SJCRH30 (cell line): ENCODE results near the gene WDR44. TPM values are rescaled to one million over a fixed set of nuclear protein-coding genes. Genes with fewer than 3 reads are reported as not detected.
"Not testable (repeated sequence)": the region's sequence is repeated elsewhere in the genome, so short reads cannot be mapped to it uniquely, and the experiment has no call there.

ENCODE experiments used
- DNase-seq, 2 experiments: peaks; one replicate each; pipeline ENCODE4 v3.0.0-alpha.2; 2015 to 2020
- H3K27ac ChIP-seq: fragments of 250-450 bp; sonication (Bioruptor Pico); 2 replicates; pipeline ENCODE4 v1.5.1; 2020; ENCODE audit warnings: mild to moderate bottlenecking, moderate library complexity
- H3K27me3 ChIP-seq: fragments of 250-450 bp; sonication (Bioruptor Pico); 2 replicates; pipeline ENCODE4 v1.5.1; 2020; ENCODE audit warnings: mild to moderate bottlenecking, moderate library complexity
- H3K36me3 ChIP-seq: fragments of 250-450 bp; sonication (Bioruptor Pico); 2 replicates; pipeline ENCODE4 v1.5.1; 2020; ENCODE audit warnings: mild to moderate bottlenecking, moderate library complexity
- H3K4me1 ChIP-seq: fragments of 250-450 bp; sonication (Bioruptor Pico); 2 replicates; pipeline ENCODE4 v1.5.1; 2020; ENCODE audit warnings: mild to moderate bottlenecking, moderate library complexity
- H3K4me3 ChIP-seq: fragments of 250-450 bp; sonication (Bioruptor Pico); 2 replicates; pipeline ENCODE4 v1.5.1; 2020; ENCODE audit warnings: mild to moderate bottlenecking, moderate library complexity
- H3K9me3 ChIP-seq: fragments of 250-450 bp; sonication (Bioruptor Pico); replicated peaks from 2 replicates; pipeline ENCODE4 v1.5.1; 2020; ENCODE audit warnings: mild to moderate bottlenecking, moderate library complexity
- total RNA-seq: library from RNA; depleted of rRNA; stranded (reverse); fragments of >200 nt; shearing (Covaris generic); gene quantifications from 2 replicates; pipeline ENCODE4 v1.2.3, GENCODE V29; 2014; rRNA removed

Gene WDR44
- total RNA-seq = 13.3 and 17.8 TPM in 2 replicates

GRCh38 chrX:118345464-118346257 is at the start of gene WDR44:
TSS of gene WDR44 (plus strand) at chrX:118346106. CDS start at chrX:118346504, 398 bp downstream.
- peak within 1 kb of the TSS; percentile 89 for H3K27ac ChIP-seq
- DNase-seq = peak; percentile 96 to 98
- H3K4me3 ChIP-seq = peak within 1 kb of the TSS; percentile 84
- H3K4me1 ChIP-seq = peaks cover 10% of the 10 kb centered on the region; the same call in 1 of the 2 replicates
- H3K9me3 ChIP-seq = no peaks in the 10 kb centered on the region
- H3K27me3 ChIP-seq = no peaks in the 10 kb centered on the region
- no peaks in the 10 kb centered on the region for H3K36me3 ChIP-seq

GRCh38 chrX:118305827-118306226 is 40.1 kb upstream of the WDR44 start:
- not testable (repeated sequence) for H3K36me3 ChIP-seq, H3K27me3 ChIP-seq, H3K4me3 ChIP-seq, H3K9me3 ChIP-seq, H3K27ac ChIP-seq, H3K4me1 ChIP-seq, DNase-seq

GRCh38 chrX:118315529-118315928 is 30.4 kb upstream of the WDR44 start:
- Histone ChIP-seq H3K27me3 (no peaks in the 10 kb centered on the region), H3K27ac (no peak overlapping the region), H3K9me3 (no peaks in the 10 kb centered on the region), H3K36me3 (no peaks in the 10 kb centered on the region), H3K4me3 (no peak overlapping the region), H3K4me1 (no peaks in the 10 kb centered on the region)
- no peak for DNase-seq

GRCh38 chrX:118324588-118324987 is 21.3 kb upstream of the WDR44 start:
- Histone ChIP-seq H3K9me3 (no peaks in the 10 kb centered on the region), H3K27me3 (no peaks in the 10 kb centered on the region), H3K4me3 (no peak overlapping the region), H3K4me1 (peaks cover 9% of the 10 kb centered on the region), H3K36me3 (no peaks in the 10 kb centered on the region), H3K27ac (no peak overlapping the region)
- no peak for DNase-seq

GRCh38 chrX:118325453-118325852 is 20.5 kb upstream of the WDR44 start:
- Histone ChIP-seq H3K9me3 (no peaks in the 10 kb centered on the region), H3K36me3 (no peaks in the 10 kb centered on the region)
- DNase-seq = no peak

GRCh38 chrX:118329175-118329574 is 16.7 kb upstream of the WDR44 start:
- H3K9me3 ChIP-seq = no peaks in the 10 kb centered on the region
- DNase-seq = no peak
- no peak overlapping the region for H3K4me3 ChIP-seq
- H3K27ac ChIP-seq = no peak overlapping the region
- no peaks in the 10 kb centered on the region for H3K36me3 ChIP-seq
- peaks cover 9% of the 10 kb centered on the region for H3K4me1 ChIP-seq
- H3K27me3 ChIP-seq = no peaks in the 10 kb centered on the region

More at GRCh38 chrX:118325453-118325852, 20.5 kb upstream of the WDR44 start:
- no peak overlapping the region for H3K27ac ChIP-seq
- peaks cover 9% of the 10 kb centered on the region for H3K4me1 ChIP-seq
- no peak overlapping the region for H3K4me3 ChIP-seq
- no peaks in the 10 kb centered on the region for H3K27me3 ChIP-seq

GRCh38 chrX:118337687-118338086 is 8.2 kb upstream of the WDR44 start:
- Histone ChIP-seq H3K9me3 (no peaks in the 10 kb centered on the region), H3K27me3 (no peaks in the 10 kb centered on the region), H3K27ac (no peak overlapping the region), H3K4me1 (no peaks in the 10 kb centered on the region), H3K36me3 (no peaks in the 10 kb centered on the region), H3K4me3 (no peak overlapping the region)
- no peak for DNase-seq

- no peak overlapping the region for H3K27ac ChIP-seq
- no peaks in the 10 kb centered on the region for H3K4me1 ChIP-seq
- H3K4me3 ChIP-seq = no peak overlapping the region
- H3K27me3 ChIP-seq = no peaks in the 10 kb centered on the region
- no peaks in the 10 kb centered on the region for H3K9me3 ChIP-seq
- H3K36me3 ChIP-seq = no peaks in the 10 kb centered on the region
- DNase-seq = no peak
Observed at GRCh38 chrX:118338930-118339329, 7.0 kb upstream of the WDR44 start.

GRCh38 chrX:118345045-118345463 is 852 bp upstream of the WDR44 start:
- no peaks in the 10 kb centered on the region for H3K36me3 ChIP-seq
- H3K27me3 ChIP-seq = no peaks in the 10 kb centered on the region
- H3K4me3 ChIP-seq = peak overlapping the region; percentile 84
- no peaks in the 10 kb centered on the region for H3K9me3 ChIP-seq
- peak; percentile 24 to 43 for DNase-seq
- H3K4me1 ChIP-seq = peaks cover 10% of the 10 kb centered on the region; the same call in 1 of the 2 replicates
- peak overlapping the region; percentile 89 for H3K27ac ChIP-seq

GRCh38 chrX:118346258-118347094 is 570 bp downstream of the WDR44 start:
- H3K9me3 ChIP-seq = no peaks in the 10 kb centered on the region
- H3K4me1 ChIP-seq = peaks cover 10% of the 10 kb centered on the region; the same call in 1 of the 2 replicates
- H3K27ac ChIP-seq = peak overlapping the region; percentile 89
- no peaks in the 10 kb centered on the region for H3K36me3 ChIP-seq
- H3K27me3 ChIP-seq = no peaks in the 10 kb centered on the region
- DNase-seq = peak; percentile 63 to 76
- H3K4me3 ChIP-seq = peak overlapping the region; percentile 84

GRCh38 chrX:118347131-118347530 is 1.2 kb downstream of the WDR44 start:
- H3K4me3 ChIP-seq = peak overlapping the region; percentile 84
- H3K27me3 ChIP-seq = no peaks in the 10 kb centered on the region
- H3K36me3 ChIP-seq = no peaks in the 10 kb centered on the region
- H3K27ac ChIP-seq = peak overlapping the region; percentile 89; the same call in 1 of the 2 replicates
- peaks cover 10% of the 10 kb centered on the region; the same call in 1 of the 2 replicates for H3K4me1 ChIP-seq
- DNase-seq = peak in 1 of 2 experiments; percentile 19
- no peaks in the 10 kb centered on the region for H3K9me3 ChIP-seq

GRCh38 chrX:118347736-118348135 is 1.8 kb downstream of the WDR44 start:
- H3K4me3 ChIP-seq = peak overlapping the region; percentile 84
- no peak for DNase-seq
- no peak overlapping the region for H3K27ac ChIP-seq
- H3K36me3 ChIP-seq = no peaks in the 10 kb centered on the region
- peaks cover 10% of the 10 kb centered on the region; the same call in 1 of the 2 replicates for H3K4me1 ChIP-seq
- H3K9me3 ChIP-seq = no peaks in the 10 kb centered on the region
- H3K27me3 ChIP-seq = no peaks in the 10 kb centered on the region

- DNase-seq = no peak
- no peaks in the 10 kb centered on the region for H3K27me3 ChIP-seq
- H3K36me3 ChIP-seq = no peaks in the 10 kb centered on the region
- no peaks in the 10 kb centered on the region for H3K9me3 ChIP-seq
- no peak overlapping the region for H3K27ac ChIP-seq
- H3K4me1 ChIP-seq = peaks cover 10% of the 10 kb centered on the region; the same call in 1 of the 2 replicates
- H3K4me3 ChIP-seq = peak overlapping the region; percentile 84
Observed at GRCh38 chrX:118348186-118348810, 2.4 kb downstream of the WDR44 start.

GRCh38 chrX:118349188-118349587 is 3.3 kb downstream of the WDR44 start:
- peaks cover 10% of the 10 kb centered on the region; the same call in 1 of the 2 replicates for H3K4me1 ChIP-seq
- no peaks in the 10 kb centered on the region for H3K9me3 ChIP-seq
- H3K36me3 ChIP-seq = no peaks in the 10 kb centered on the region
- H3K4me3 ChIP-seq = no peak overlapping the region
- H3K27ac ChIP-seq = no peak overlapping the region
- no peak for DNase-seq
- no peaks in the 10 kb centered on the region for H3K27me3 ChIP-seq
